MM.1S (cell line): ENCODE measurements around the gene PTPRG.

Source experiments
- CTCF ChIP-seq: fragments of 300-600 bp; sonication (generic); IDR thresholded peaks from 2 replicates; pipeline ENCODE4 v1.5.1; 2016; ENCODE audit warnings: antibody characterized with exemption, low read length, mixed read lengths
- EZH2 ChIP-seq: fragments of 300-600 bp; sonication (generic); optimal IDR thresholded peaks from 2 replicates; pipeline ENCODE3; 2017; ENCODE audit warnings: low read depth, mild to moderate bottlenecking, antibody characterized with exemption, low read length, mixed read lengths
- EZH2phosphoT487 ChIP-seq: fragments of 300-600 bp; sonication (generic); IDR thresholded peaks from 2 replicates; pipeline ENCODE4 v1.6.1; 2018; ENCODE audit warnings: antibody characterized with exemption, low read length

GRCh38 chr3:62265528-62265927, 704.2 kb downstream of the PTPRG start:
- TF ChIP-seq CTCF = no peak
- TF ChIP-seq EZH2 = no peak
- TF ChIP-seq EZH2phosphoT487 = no peak
